Head of caudate nucleus (tissue), 42 donors: ENCODE results near the gene MPL.
"Not testable (repeated sequence)": the region's sequence is repeated elsewhere in the genome, so short reads cannot be mapped to it uniquely, and the experiment has no call there.

Source experiments
- DNase-seq, 42 donors: peaks; one replicate each; pipeline versions ENCODE4 v3.0.0 to v3.0.0-alpha.2; 2020 to 2021; ENCODE audit warnings: mixed read lengths in 7 of 42
- intact Hi-C: fragments of 100-400 bp; cut with DNase I; formaldehyde crosslinking; loops from one replicate; pipeline ENCODE4 v1.15.0; 2022

Gene MPL

GRCh38 chr1:43389326-43390313 lies 52.0 kb downstream of the MPL start, which contains the start of the genes MED8 and SZT2:
TSS of gene MED8 (minus strand) at chr1:43389800. CDS start at chr1:43389764, 36 bp downstream.
TSS of gene SZT2 (plus strand) at chr1:43389899. CDS start at chr1:43389969, 70 bp downstream.
- peak; percentile 87 to 99 (median 96) for DNase-seq
- intact Hi-C loops = loop anchor here (5.0 to 10.0 kb wide), 2 partner anchors 55 to 152 kb away; no protein-coding TSS in a partner anchor

DNA sequence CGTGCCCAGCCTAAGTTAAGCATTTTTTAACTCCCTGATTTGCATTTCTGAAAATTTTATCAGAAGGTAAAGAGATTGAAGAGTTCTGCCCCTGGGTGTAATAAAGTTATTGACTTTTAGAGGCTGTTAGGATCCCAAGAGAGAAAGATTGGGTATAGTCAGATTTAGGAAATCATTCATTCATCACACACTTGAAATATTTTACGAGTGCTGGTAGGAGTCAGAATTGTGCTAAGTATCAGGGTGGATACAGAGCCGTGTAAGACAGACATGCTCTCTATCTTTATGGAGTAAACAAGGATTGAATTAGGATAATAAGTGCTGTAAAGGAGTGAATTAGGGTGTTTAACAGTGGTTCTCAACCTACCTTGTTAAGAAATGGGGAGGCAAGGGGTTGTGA lies 55.1 kb downstream of the MPL start:
- intact Hi-C loops = no loop called here

GRCh38 chr1:43395523-43395922 lies 57.9 kb downstream of the MPL start:
- intact Hi-C loops = no loop called here
- DNase-seq = no peak

More for the DNA sequence above, 55.1 kb downstream of the MPL start:
- DNase-seq = no peak

- intact Hi-C loops = no loop called here
Observed at GRCh38 chr1:43396059-43396458, 58.4 kb downstream of the MPL start.

DNA sequence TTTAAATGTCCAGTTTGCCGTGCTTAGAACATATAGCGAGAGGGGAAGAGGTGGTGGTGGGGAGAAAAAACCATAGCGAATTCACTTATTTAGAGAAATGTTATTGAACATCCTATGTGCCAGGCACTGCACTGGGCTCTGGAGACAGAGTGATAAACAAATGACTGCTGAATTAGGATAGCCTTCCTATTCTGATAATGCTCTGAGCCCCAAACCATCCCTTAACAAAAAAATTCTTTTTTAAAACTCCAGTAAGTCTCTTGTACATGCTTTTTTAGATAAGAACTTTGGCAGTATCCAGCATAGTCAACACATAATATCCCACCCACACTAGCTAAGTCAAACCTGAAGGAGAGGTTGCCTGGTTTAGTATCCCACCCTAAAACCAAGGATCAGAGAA lies 60.6 kb downstream of the MPL start:
- DNase-seq = no peak
- intact Hi-C loops = no loop called here

More at GRCh38 chr1:43396059-43396458, 58.4 kb downstream of the MPL start:
- DNase-seq = no peak

DNA sequence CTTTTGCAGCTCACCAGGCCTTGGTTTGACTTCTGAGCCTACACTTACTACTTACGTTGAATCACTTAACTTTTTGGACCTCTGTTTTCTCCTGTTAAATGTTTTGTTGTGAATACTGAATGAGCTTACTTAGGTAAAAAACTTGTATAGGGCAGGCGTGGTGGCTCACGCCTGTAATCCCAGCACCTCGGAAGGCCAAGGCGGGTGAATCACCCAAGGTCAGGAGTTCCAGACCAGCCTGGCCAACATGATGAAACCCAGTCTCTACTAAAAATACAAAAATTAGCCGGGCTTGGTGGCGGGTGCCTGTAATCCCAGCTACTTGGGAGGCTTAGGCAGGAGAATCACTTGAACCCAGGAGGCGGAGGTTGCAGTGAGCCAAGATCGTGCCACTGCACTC lies 62.8 kb downstream of the MPL start:
- intact Hi-C loops, DNase-seq: not testable (repeated sequence)

- intact Hi-C loops = no loop called here
- DNase-seq = no peak
Observed at GRCh38 chr1:43402089-43402865, 64.7 kb downstream of the MPL start.
